Colonic mucosa (tissue), 4 donors: Measurements from ENCODE around the gene TLL1. TPM values are rescaled to one million over a fixed set of nuclear protein-coding genes. Genes with fewer than 3 reads are reported as not detected.

Experiments used
- DNase-seq: peaks from one replicate; pipeline ENCODE4 v3.0.0-alpha.2; 2020
- H3K27ac ChIP-seq: fragments of 200-600 bp; one replicate; pipeline ENCODE4 v1.8.0; 2021
- H3K27me3 ChIP-seq: fragments of 200-600 bp; one replicate; pipeline ENCODE4 v1.8.0; 2021
- H3K36me3 ChIP-seq: fragments of 200-600 bp; one replicate; pipeline ENCODE4 v1.8.0; 2021
- H3K4me1 ChIP-seq: fragments of 200-600 bp; one replicate; pipeline ENCODE4 v1.8.0; 2021; ENCODE audit warnings: mild to moderate bottlenecking
- H3K4me3 ChIP-seq: fragments of 200-600 bp; one replicate; pipeline ENCODE4 v1.8.0; 2021
- H3K9ac ChIP-seq, 2 donors: one replicate each; pipeline ENCODE4 v1.7.0; 2013; ENCODE audit warnings: control low read depth in 2 of 2, low read depth in 2 of 2, low read length in 2 of 2
- H3K9me3 ChIP-seq: fragments of 200-600 bp; one replicate; pipeline ENCODE4 v1.8.0; 2021
- intact Hi-C: fragments of 100-400 bp; cut with DNase I; formaldehyde crosslinking; loops from one replicate; pipeline ENCODE4 v1.14.1; 2022
- total RNA-seq, 2 donors: library from RNA; stranded (reverse); fragmentation: NEBNext Ultra II Directional in 1 of 2; extraction: Animal tissue kit (Norgen Biotek cat#: 25700) in 1 of 2; gene quantifications; one replicate each; pipeline ENCODE4 v1.2.1, GENCODE V29; 2021
- TF ChIP-seq, protein P1 (sequence below): fragments of 200-600 bp; IDR thresholded peaks from one replicate; pipeline ENCODE4 v1.8.0; 2022; ENCODE audit warnings: antibody characterized with exemption, mild to moderate bottlenecking
- donor health status: healthy.
- donor health status: DM: no; HTN: no; CAD: no.
- donor health status: DM: no; HTN: no; CAD: no.

TLL1 gene
- total RNA-seq, 2 donors from 2014 or later = 2.4 to 3.4 TPM

DNA sequence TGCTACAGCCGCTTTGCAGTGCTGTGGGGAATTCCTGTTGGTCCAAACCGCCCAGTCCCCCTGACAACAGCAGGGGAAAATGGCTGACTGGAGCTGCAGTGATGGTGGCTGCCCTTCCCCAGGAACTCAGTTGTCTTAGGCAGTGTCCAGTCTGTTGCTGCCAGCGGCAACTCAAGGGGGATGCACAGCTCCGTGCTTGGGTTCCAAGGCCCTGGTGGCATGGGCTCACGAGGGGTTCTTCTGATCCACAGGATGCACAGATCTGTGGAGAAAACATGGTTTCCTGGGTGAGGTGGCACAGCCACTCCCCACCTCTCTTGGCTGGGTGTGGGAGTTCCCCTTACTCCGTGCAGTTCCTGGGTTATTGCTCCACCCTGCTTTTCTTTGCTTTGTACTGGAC lies 261.2 kb downstream of the TLL1 start:
- H3K9me3 ChIP-seq = no peaks in the 10 kb centered on the region
- intact Hi-C loops = no loop called here

DNA sequence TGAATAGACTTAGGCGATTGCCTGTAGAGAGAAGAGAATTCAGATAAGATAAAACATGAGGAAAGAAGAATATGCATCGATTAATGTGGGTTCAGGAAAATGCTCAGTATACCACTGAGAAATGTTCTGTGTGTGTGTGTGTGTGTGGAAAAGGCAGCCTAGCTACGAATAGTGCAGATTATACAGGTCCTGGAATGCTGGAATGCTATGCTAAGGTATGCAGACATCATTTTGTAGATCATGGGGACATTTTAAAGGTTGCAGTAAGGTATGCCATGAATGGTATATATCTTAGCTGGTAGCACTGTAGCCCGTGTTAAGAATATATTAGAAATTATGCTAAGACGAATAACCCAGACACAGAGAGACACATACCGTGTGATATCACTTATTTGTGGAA lies 267.9 kb downstream of the TLL1 start:
- Histone ChIP-seq H3K4me3 (no peak overlapping the region), H3K9ac (no peak overlapping the region), H3K9me3 (no peaks in the 10 kb centered on the region), H3K27ac (no peak overlapping the region), H3K27me3 (no peaks in the 10 kb centered on the region), H3K36me3 (no peaks in the 10 kb centered on the region), H3K4me1 (no peaks in the 10 kb centered on the region)
- no peak for DNase-seq
- intact Hi-C loops = no loop called here
- TF ChIP-seq, protein P1, sequence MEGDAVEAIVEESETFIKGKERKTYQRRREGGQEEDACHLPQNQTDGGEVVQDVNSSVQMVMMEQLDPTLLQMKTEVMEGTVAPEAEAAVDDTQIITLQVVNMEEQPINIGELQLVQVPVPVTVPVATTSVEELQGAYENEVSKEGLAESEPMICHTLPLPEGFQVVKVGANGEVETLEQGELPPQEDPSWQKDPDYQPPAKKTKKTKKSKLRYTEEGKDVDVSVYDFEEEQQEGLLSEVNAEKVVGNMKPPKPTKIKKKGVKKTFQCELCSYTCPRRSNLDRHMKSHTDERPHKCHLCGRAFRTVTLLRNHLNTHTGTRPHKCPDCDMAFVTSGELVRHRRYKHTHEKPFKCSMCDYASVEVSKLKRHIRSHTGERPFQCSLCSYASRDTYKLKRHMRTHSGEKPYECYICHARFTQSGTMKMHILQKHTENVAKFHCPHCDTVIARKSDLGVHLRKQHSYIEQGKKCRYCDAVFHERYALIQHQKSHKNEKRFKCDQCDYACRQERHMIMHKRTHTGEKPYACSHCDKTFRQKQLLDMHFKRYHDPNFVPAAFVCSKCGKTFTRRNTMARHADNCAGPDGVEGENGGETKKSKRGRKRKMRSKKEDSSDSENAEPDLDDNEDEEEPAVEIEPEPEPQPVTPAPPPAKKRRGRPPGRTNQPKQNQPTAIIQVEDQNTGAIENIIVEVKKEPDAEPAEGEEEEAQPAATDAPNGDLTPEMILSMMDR = no peak

More for the DNA sequence above, 261.2 kb downstream of the TLL1 start:
- Histone ChIP-seq H3K36me3 (no peaks in the 10 kb centered on the region), H3K27ac (no peak overlapping the region), H3K9ac (no peak overlapping the region), H3K27me3 (no peaks in the 10 kb centered on the region), H3K4me1 (no peaks in the 10 kb centered on the region), H3K4me3 (no peak overlapping the region)
- TF ChIP-seq, protein P1 = no peak
- DNase-seq = no peak

DNA sequence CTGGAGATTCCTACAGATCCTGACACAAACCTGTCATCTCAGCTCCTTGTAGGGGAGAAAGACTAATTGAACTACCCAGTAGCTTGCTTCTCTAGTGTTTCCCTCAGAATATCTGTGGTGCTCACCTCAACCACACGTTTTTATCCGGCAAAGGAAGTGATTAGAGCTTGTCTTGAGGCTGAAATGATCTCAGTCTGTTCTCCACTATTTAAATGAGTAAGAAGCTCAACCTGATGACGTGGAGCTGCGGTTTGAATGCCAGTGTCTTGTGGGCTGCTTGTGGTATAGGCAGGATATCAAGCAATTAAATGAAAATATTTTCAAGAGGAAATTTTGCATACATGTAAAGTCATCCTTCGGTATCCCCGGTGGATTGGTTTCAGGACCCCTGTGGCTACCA lies 270.2 kb downstream of the TLL1 start:
- Histone ChIP-seq H3K9ac (no peak overlapping the region), H3K36me3 (no peaks in the 10 kb centered on the region), H3K4me1 (no peaks in the 10 kb centered on the region), H3K4me3 (no peak overlapping the region), H3K9me3 (no peaks in the 10 kb centered on the region), H3K27ac (no peak overlapping the region), H3K27me3 (no peaks in the 10 kb centered on the region)
- intact Hi-C loops = no loop called here
- DNase-seq = no peak
- TF ChIP-seq, protein P1 = no peak

DNA sequence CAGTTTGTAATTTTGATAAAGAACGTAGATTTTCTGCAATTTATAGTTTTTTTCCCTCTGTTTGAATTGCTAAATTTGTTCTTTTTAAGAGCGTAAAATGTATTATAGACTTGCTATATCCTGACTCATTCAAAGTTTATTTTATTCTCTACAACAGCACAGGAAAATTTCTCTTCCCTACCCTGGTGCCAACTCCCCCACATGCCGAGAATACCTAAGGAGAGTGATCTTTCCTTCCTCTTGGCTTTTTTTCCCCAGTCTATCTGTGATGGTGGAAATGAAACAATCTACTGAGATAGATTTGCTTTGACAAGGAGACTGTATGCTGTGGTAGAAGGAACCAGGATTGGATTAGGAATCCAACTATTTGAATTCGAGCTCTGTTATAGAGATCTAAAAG lies 271.6 kb downstream of the TLL1 start:
- H3K27me3 ChIP-seq = no peaks in the 10 kb centered on the region
- intact Hi-C loops = no loop called here
- H3K4me3 ChIP-seq = no peak overlapping the region
- no peaks in the 10 kb centered on the region for H3K36me3 ChIP-seq
- no peaks in the 10 kb centered on the region for H3K9me3 ChIP-seq
- TF ChIP-seq, protein P1 = no peak
- no peaks in the 10 kb centered on the region for H3K4me1 ChIP-seq
- H3K27ac ChIP-seq = no peak overlapping the region
- DNase-seq = no peak
- no peak overlapping the region for H3K9ac ChIP-seq

DNA sequence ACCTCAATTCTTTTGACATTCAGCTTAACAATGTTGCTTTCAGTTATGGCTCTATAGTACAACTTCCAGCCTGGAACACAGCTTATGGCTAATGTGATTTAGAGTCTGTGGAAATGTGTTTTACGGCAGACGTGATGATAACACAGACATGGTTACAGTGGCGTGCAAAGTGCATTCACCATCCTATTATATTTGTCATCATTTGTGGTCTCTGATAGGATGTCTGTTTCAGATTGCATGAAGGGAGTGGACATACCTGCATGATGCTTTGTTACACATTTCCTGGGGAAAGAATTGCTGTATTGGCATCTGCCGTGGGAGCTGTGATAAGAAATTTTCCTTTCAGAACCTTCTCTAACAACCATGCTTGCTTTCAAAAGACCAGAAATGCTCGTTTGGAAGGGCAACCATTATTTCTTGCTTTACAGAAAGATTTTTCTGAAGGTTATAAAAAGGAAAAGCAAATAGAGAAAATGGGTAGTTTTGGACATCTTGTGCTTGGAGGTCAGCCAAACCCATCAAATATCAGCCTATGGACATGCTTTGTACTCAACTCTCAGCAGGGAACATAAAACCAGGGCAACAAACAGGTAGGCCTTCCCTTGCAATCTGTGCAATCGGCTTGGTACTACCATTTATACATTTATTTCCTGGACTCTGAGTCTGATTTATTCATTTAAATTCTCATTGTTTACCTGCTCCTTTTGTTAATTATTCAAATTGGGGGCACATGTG lies 273.9 kb downstream of the TLL1 start:
- no peak overlapping the region for H3K27ac ChIP-seq
- no peak overlapping the region for H3K4me3 ChIP-seq
- H3K4me1 ChIP-seq = no peaks in the 10 kb centered on the region
- no peaks in the 10 kb centered on the region for H3K27me3 ChIP-seq
- TF ChIP-seq, protein P1 = no peak
- no peaks in the 10 kb centered on the region for H3K36me3 ChIP-seq
- no peak overlapping the region for H3K9ac ChIP-seq
- DNase-seq = no peak
- no peaks in the 10 kb centered on the region for H3K9me3 ChIP-seq
- intact Hi-C loops = no loop called here
